ENCODE data around the gene TANGO2.

GRCh38 chr22:19984851-19985811 is 35.8 kb upstream of the TANGO2 start:
- TF ChIP-seq, protein P1, sequence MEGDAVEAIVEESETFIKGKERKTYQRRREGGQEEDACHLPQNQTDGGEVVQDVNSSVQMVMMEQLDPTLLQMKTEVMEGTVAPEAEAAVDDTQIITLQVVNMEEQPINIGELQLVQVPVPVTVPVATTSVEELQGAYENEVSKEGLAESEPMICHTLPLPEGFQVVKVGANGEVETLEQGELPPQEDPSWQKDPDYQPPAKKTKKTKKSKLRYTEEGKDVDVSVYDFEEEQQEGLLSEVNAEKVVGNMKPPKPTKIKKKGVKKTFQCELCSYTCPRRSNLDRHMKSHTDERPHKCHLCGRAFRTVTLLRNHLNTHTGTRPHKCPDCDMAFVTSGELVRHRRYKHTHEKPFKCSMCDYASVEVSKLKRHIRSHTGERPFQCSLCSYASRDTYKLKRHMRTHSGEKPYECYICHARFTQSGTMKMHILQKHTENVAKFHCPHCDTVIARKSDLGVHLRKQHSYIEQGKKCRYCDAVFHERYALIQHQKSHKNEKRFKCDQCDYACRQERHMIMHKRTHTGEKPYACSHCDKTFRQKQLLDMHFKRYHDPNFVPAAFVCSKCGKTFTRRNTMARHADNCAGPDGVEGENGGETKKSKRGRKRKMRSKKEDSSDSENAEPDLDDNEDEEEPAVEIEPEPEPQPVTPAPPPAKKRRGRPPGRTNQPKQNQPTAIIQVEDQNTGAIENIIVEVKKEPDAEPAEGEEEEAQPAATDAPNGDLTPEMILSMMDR (IDR thresholded peaks at IDR 0.05) = no peak
- TF ChIP-seq POLR2A (IDR thresholded peaks at IDR 0.05) = no peak
